Mesendoderm (in vitro differentiated cells): ENCODE results near the gene GABRR1. TPM values are rescaled to one million over a fixed set of nuclear protein-coding genes. Genes with fewer than 3 reads are reported as not detected.

Experiments used
- DNase-seq: peaks from one replicate; pipeline ENCODE4 v3.0.0; 2013
- H2AK5ac ChIP-seq: 2 replicates; pipeline ENCODE4 v1.6.1; 2013; ENCODE audit warnings: low read length, inconsistent platforms
- H2BK120ac ChIP-seq: 2 replicates; pipeline ENCODE4 v1.6.1; 2013; ENCODE audit warnings: low read depth, mild to moderate bottlenecking, low read length, moderate library complexity, mixed read lengths
- H2BK15ac ChIP-seq: replicated peaks from 2 replicates; pipeline ENCODE4 v1.6.1; 2013; ENCODE audit warnings: low read depth, mild to moderate bottlenecking, moderate library complexity
- H2BK5ac ChIP-seq: 2 replicates; pipeline ENCODE4 v1.6.1; 2013; ENCODE audit warnings: low read length, inconsistent platforms
- H3K18ac ChIP-seq: 2 replicates; pipeline ENCODE4 v1.6.1; 2013; ENCODE audit warnings: mild to moderate bottlenecking, low read length, mixed read lengths
- H3K23ac ChIP-seq: one replicate; pipeline ENCODE4 v1.6.1; 2013; ENCODE audit warnings: low read length
- H3K27ac ChIP-seq: 2 replicates; pipeline ENCODE4 v1.5.1; 2013; ENCODE audit warnings: low read depth, mild to moderate bottlenecking, inconsistent platforms, low read length, moderate library complexity
- H3K27me3 ChIP-seq: 2 replicates; pipeline ENCODE4 v1.6.1; 2013; ENCODE audit warnings: low read length, control low read depth, mild to moderate bottlenecking, inconsistent platforms; ENCODE audit not compliant: insufficient read depth, poor library complexity
- H3K36me3 ChIP-seq: 2 replicates; pipeline ENCODE4 v1.6.1; 2013; ENCODE audit warnings: low read length, inconsistent platforms; ENCODE audit not compliant: control insufficient read depth, insufficient read depth
- H3K4ac ChIP-seq: one replicate; pipeline ENCODE4 v1.6.1; 2013; ENCODE audit warnings: low read depth, mild to moderate bottlenecking, low read length, moderate library complexity
- H3K4me1 ChIP-seq: 2 replicates; pipeline ENCODE4 v1.6.1; 2013; ENCODE audit warnings: low read depth, low read length, inconsistent platforms; ENCODE audit not compliant: control insufficient read depth
- H3K4me2 ChIP-seq: 2 replicates; pipeline ENCODE4 v1.6.1; 2013; ENCODE audit warnings: low read length
- H3K4me3 ChIP-seq: 2 replicates; pipeline ENCODE4 v1.5.1; 2013; ENCODE audit warnings: mild to moderate bottlenecking, low read length
- H3K56ac ChIP-seq: one replicate; pipeline ENCODE4 v1.6.1; 2013; ENCODE audit warnings: low read length
- H3K79me1 ChIP-seq: 2 replicates; pipeline ENCODE4 v1.6.1; 2013; ENCODE audit warnings: low read length, inconsistent platforms
- H3K79me2 ChIP-seq: 2 replicates; pipeline ENCODE4 v1.6.1; 2013; ENCODE audit warnings: mild to moderate bottlenecking, low read length; ENCODE audit not compliant: control insufficient read depth, insufficient read depth
- H3K9ac ChIP-seq: 2 replicates; pipeline ENCODE4 v1.6.1; 2013; ENCODE audit warnings: low read length, inconsistent platforms
- H4K5ac ChIP-seq: one replicate; pipeline ENCODE4 v1.6.1; 2013; ENCODE audit warnings: low read length
- H4K8ac ChIP-seq: one replicate; pipeline ENCODE4 v1.6.1; 2013; ENCODE audit warnings: low read depth, mild to moderate bottlenecking, control low read depth, low read length, moderate library complexity
- WGBS: extraction: QIAGEN DNeasy Blood & Tissue Kit; methylation state at CpG from one replicate; pipeline ENCODE4 v1.1.7; 2013; ENCODE audit warnings: low lambda C conversion rate, missing lambda C conversion rate; ENCODE audit not compliant: insufficient coverage; ENCODE audit errors: extremely low coverage; 5-methylcytosine and 5-hydroxymethylcytosine counted together
- polyA plus RNA-seq, 2 experiments: library from polyadenylated mRNA; stranded (reverse); fragments of 200-250 nt; gene quantifications; one replicate each; pipeline ENCODE4 v1.2.3, GENCODE V29; 2013

Gene GABRR1
- polyA plus RNA-seq (2013, experiment 1 of 2): 0.35 TPM
- polyA plus RNA-seq (2013, experiment 2 of 2): 0.34 TPM

- no peak within 1 kb of the TSS for H3K4me3 ChIP-seq
- H3K23ac ChIP-seq: no peak within 1 kb of the TSS
- H3K4ac ChIP-seq: no peak within 1 kb of the TSS
- H3K27ac ChIP-seq: no peak within 1 kb of the TSS
- no peak within 1 kb of the TSS for H3K4me2 ChIP-seq
- no peaks in the 10 kb centered on the region for H3K27me3 ChIP-seq
- no peak within 1 kb of the TSS for H4K8ac ChIP-seq
- H4K5ac ChIP-seq: no peak within 1 kb of the TSS
- no peak within 1 kb of the TSS for H2BK120ac ChIP-seq
- H3K4me1 ChIP-seq: no peaks in the 10 kb centered on the region
- H3K18ac ChIP-seq: no peak within 1 kb of the TSS
- H2BK5ac ChIP-seq: no peak within 1 kb of the TSS
- no peak within 1 kb of the TSS for H3K56ac ChIP-seq
- WGBS: no CpG with 5 or more reads among the region's 10 CpGs
- no peaks in the 10 kb centered on the region for H3K36me3 ChIP-seq
- H2AK5ac ChIP-seq: no peak within 1 kb of the TSS
- H2BK15ac ChIP-seq: no peak within 1 kb of the TSS
- no peak within 1 kb of the TSS for H3K9ac ChIP-seq
- DNase-seq: no peak
- no peaks in the 10 kb centered on the region for H3K79me2 ChIP-seq
- H3K79me1 ChIP-seq: no peaks in the 10 kb centered on the region
Measured at GRCh38 chr6:89217299-89217910, at the start of gene GABRR1. TSS of gene GABRR1 (minus strand) at chr6:89217358. CDS start at chr6:89217322, 36 bp downstream.

- H4K5ac ChIP-seq: no peak overlapping the region
- H2BK15ac ChIP-seq: no peak overlapping the region
Measured at GRCh38 chr6:89264296-89264695, 47.1 kb upstream of the GABRR1 start.

GRCh38 chr6:89260832-89261231 is 43.7 kb upstream of the GABRR1 start:
- Histone ChIP-seq H2BK15ac (no peak overlapping the region), H3K4me2 (no peak overlapping the region), H4K5ac (no peak overlapping the region), H3K27ac (no peak overlapping the region), H3K18ac (no peak overlapping the region), H2BK5ac (no peak overlapping the region), H3K79me2 (no peaks in the 10 kb centered on the region), H2AK5ac (no peak overlapping the region), H3K36me3 (no peaks in the 10 kb centered on the region), H3K4me1 (no peaks in the 10 kb centered on the region), H3K9ac (no peak overlapping the region), H2BK120ac (no peak overlapping the region), H3K4ac (no peak overlapping the region), H3K27me3 (no peaks in the 10 kb centered on the region), H3K4me3 (no peak overlapping the region), H3K56ac (no peak overlapping the region), H3K23ac (no peak overlapping the region), H4K8ac (no peak overlapping the region), H3K79me1 (no peaks in the 10 kb centered on the region)
- no peak for DNase-seq
- WGBS: no CpG with 5 or more reads among the region's 5 CpGs

More at GRCh38 chr6:89264296-89264695, 47.1 kb upstream of the GABRR1 start:
- no peak for DNase-seq
- no peak overlapping the region for H3K9ac ChIP-seq
- no peak overlapping the region for H3K4ac ChIP-seq
- no peak overlapping the region for H2BK120ac ChIP-seq
- H3K23ac ChIP-seq: no peak overlapping the region
- H2BK5ac ChIP-seq: no peak overlapping the region
- no peaks in the 10 kb centered on the region for H3K79me1 ChIP-seq
- no CpG with 5 or more reads among the region's 20 CpGs for WGBS
- H3K79me2 ChIP-seq: no peaks in the 10 kb centered on the region
- H3K27ac ChIP-seq: no peak overlapping the region
- no peaks in the 10 kb centered on the region for H3K27me3 ChIP-seq
- no peak overlapping the region for H3K4me3 ChIP-seq
- no peaks in the 10 kb centered on the region for H3K36me3 ChIP-seq
- no peak overlapping the region for H3K56ac ChIP-seq
- no peak overlapping the region for H3K18ac ChIP-seq
- no peak overlapping the region for H3K4me2 ChIP-seq
- H2AK5ac ChIP-seq: no peak overlapping the region
- H4K8ac ChIP-seq: no peak overlapping the region
- H3K4me1 ChIP-seq: no peaks in the 10 kb centered on the region

- Histone ChIP-seq H3K27ac (no peak overlapping the region), H3K36me3 (no peaks in the 10 kb centered on the region), H3K18ac (no peak overlapping the region), H3K4me2 (no peak overlapping the region), H3K4me1 (no peaks in the 10 kb centered on the region), H3K4ac (no peak overlapping the region), H3K27me3 (no peaks in the 10 kb centered on the region), H2BK15ac (no peak overlapping the region), H2BK5ac (no peak overlapping the region), H4K8ac (no peak overlapping the region), H3K23ac (no peak overlapping the region), H3K79me1 (no peaks in the 10 kb centered on the region), H3K9ac (no peak overlapping the region), H4K5ac (no peak overlapping the region), H3K56ac (no peak overlapping the region), H3K79me2 (no peaks in the 10 kb centered on the region), H2BK120ac (no peak overlapping the region), H3K4me3 (no peak overlapping the region), H2AK5ac (no peak overlapping the region)
- DNase-seq: no peak
- no CpG with 5 or more reads among the region's 4 CpGs for WGBS
Measured at GRCh38 chr6:89260310-89260709, 43.2 kb upstream of the GABRR1 start.

GRCh38 chr6:89258912-89259311 is 41.8 kb upstream of the GABRR1 start:
- Histone ChIP-seq H3K9ac (no peak overlapping the region), H2BK120ac (no peak overlapping the region), H3K79me2 (no peaks in the 10 kb centered on the region), H2AK5ac (no peak overlapping the region), H3K36me3 (no peaks in the 10 kb centered on the region), H3K4ac (no peak overlapping the region), H3K56ac (no peak overlapping the region), H4K8ac (no peak overlapping the region), H3K27me3 (no peaks in the 10 kb centered on the region), H3K4me2 (no peak overlapping the region), H3K4me3 (no peak overlapping the region), H3K23ac (no peak overlapping the region), H2BK15ac (no peak overlapping the region), H3K4me1 (no peaks in the 10 kb centered on the region), H3K27ac (no peak overlapping the region), H3K79me1 (no peaks in the 10 kb centered on the region), H2BK5ac (no peak overlapping the region), H4K5ac (no peak overlapping the region), H3K18ac (no peak overlapping the region)
- WGBS: no CpG with 5 or more reads among the region's 3 CpGs
- no peak for DNase-seq

GRCh38 chr6:89257781-89258180 is 40.6 kb upstream of the GABRR1 start:
- no peaks in the 10 kb centered on the region for H3K79me1 ChIP-seq
- no peak overlapping the region for H3K27ac ChIP-seq
- H2BK15ac ChIP-seq: no peak overlapping the region
- no peaks in the 10 kb centered on the region for H3K4me1 ChIP-seq
- H3K23ac ChIP-seq: no peak overlapping the region
- no CpG with 5 or more reads among the region's 4 CpGs for WGBS
- no peaks in the 10 kb centered on the region for H3K79me2 ChIP-seq
- no peak overlapping the region for H4K8ac ChIP-seq
- no peak overlapping the region for H3K4me3 ChIP-seq
- no peak overlapping the region for H2BK5ac ChIP-seq
- no peak overlapping the region for H2AK5ac ChIP-seq
- no peak overlapping the region for H3K4me2 ChIP-seq
- no peaks in the 10 kb centered on the region for H3K27me3 ChIP-seq
- no peak overlapping the region for H3K56ac ChIP-seq
- no peak overlapping the region for H4K5ac ChIP-seq
- no peaks in the 10 kb centered on the region for H3K36me3 ChIP-seq
- no peak overlapping the region for H3K18ac ChIP-seq
- H3K9ac ChIP-seq: no peak overlapping the region
- DNase-seq: no peak
- no peak overlapping the region for H3K4ac ChIP-seq
- H2BK120ac ChIP-seq: no peak overlapping the region
